NCI-H2196 treated with DMSO at 0.1 percent for 48 hours (cell line): ENCODE data around the gene SFT2D3.

Experiments
- DNase-seq: peaks from one replicate; lab custom pipeline; 2025; ENCODE audit not compliant: unreplicated experiment; lab: John Stamatoyannopoulos, UW

SFT2D3 gene

DNA sequence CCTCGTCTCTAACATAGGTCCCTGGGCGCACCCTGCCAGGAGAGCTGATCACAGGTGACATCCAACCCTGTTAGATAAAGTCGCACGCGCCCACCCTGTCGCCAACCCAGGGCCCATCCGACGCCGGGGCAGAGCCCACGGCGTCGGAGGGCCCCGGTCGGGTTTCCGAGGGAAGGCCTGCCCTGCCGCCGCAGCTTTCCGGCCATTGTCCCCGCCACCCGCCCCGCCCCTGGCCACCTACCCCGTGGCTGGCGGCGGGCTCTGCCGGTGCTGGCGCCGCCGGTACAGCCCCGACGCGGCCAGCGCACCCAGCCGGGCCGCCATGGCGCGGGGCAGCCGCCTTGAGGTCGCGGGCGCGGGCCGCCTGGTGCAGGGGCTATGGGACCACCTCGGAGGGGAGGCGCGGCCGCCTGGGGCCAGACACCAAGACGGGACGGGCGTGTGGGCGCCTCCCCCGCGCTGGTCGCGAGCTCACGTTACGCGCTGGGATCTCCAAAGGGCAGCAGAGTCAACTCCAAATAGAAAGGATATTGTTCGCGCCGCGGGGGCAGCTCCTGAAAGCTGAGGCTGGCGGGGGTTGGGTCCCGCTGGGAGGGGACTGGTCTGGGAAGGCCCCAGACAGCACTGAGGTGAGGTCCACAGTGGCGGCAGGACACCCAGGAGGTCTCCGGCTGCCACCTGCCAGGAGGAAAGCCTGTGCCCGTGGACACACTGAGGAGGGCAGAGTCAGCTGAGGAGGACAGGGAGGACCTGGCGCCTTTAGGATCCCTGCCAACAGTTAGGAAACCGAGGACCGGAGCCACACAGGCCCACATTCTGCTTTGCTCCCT is 37.0 kb upstream of the SFT2D3 start:
- DNase-seq = no peak

DNA sequence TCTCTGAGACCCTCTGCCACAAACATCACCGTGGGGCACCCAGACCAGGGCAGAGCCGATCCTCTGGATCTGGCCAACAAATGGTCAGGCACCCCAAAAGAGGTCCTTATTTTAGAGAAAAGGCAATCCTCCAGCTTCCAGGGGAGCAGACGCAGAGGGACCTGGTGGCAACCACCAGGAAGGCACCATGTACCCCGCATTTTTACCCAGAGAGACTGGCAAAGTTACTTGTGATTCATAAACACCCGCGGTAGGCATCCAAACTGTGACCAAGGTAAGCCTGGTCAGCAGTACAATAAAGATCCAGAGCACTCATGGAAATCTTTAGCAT is 36.4 kb upstream of the SFT2D3 start:
- DNase-seq = no peak

DNA sequence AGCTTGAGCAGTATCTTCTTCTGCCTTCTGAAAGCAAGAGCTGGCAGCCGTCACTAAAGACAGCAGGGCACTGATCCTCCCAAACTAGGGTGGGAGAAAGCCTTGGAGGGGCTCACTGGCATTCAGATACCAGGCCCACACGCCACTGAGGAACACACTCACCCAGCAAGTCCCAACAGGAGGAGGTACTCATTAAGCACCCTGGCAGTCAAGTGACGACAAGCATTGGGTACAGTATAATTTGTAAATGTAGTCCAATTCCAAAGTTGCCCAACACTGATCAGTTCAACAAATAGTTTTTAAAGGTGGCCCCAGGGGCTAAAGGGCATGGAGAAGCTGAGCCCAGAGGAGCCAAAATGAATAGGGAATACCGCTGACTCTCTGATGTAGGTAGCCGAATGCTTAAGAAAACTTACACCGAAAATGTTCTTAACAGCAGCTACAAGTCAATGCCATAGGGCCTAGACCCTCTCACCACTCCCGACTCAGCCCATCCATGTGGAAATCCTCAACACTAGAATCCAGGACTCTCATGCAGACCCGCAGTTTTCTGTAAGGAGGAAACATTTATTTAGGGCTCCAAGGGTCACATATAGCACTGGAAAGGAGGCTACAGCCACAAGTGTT is 35.9 kb upstream of the SFT2D3 start:
- no peak for DNase-seq

DNA sequence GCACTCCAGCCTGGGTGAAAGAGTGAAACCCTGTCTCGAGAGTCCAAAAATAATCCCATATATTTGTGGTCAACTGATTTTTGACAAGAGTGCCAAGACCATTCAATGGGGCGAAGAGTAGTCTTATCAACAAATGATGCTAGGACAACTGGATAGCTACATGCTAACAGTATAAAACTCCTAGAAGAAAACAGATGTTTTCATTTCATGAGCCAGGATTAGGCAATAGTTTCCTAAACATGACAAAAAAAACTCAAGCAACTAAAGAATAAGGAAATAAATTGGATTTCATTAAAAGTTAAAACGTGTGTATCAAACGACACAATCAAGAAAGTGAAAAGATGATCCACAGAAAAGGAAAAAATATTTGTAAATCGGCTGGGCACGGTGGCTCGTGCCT is 32.2 kb upstream of the SFT2D3 start:
- no peak for DNase-seq

DNA sequence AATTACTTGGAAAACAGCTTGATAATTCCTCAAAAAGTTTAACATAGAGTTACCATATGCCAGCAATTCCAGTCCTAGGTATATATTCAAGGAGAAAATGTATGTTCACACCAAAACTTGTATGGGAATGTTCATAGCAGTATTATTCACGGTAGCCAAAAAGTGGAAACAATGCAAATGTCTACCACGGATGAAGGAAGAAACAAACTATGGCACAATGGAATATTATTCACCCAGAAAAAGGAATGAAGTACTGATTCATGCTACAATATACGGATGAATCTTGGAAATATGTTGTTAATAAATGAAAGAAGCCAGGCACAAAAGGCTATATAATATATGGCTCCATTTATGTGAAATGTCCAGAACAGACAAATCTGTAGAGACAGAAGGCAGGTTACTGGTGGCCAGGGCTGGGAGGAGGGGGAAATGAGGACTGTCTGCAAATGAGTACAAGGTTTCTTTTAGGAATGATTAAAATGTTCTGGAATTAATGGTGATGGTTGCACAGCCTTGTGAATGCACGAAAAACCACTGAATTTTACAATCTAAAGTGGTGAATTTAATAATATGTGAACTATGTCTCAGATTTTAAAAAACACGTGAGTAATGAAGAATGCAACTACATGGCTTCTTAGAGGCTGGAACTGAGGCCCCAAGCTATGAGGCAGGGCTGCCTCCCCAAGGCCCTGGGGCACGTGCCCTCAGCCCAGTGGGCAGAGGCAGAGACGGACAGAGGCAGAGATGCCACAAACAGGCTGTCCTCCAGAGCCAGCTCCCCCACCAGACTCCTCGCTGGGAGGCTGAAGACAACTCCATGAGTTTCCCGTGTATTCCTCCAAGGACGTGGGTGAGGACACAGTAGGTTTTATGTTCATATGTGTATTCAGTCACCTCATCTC is 31.0 kb upstream of the SFT2D3 start:
- no peak for DNase-seq

DNA sequence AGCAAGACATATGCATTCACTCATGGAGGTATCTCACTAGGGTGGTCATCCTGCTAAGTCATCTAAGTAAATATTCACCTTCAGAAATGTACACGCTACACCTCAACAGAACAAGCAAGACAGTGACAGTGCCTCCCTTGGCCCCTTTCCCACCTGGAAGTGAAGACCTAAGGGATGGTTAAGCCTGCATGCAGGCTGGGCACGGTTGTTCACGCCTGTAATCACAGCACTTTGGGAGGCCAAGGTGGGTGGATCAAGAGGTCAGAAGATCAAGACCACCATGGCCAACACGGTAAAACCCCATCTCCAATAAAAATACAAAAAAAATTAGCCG is 30.4 kb upstream of the SFT2D3 start:
- DNase-seq = no peak

DNA sequence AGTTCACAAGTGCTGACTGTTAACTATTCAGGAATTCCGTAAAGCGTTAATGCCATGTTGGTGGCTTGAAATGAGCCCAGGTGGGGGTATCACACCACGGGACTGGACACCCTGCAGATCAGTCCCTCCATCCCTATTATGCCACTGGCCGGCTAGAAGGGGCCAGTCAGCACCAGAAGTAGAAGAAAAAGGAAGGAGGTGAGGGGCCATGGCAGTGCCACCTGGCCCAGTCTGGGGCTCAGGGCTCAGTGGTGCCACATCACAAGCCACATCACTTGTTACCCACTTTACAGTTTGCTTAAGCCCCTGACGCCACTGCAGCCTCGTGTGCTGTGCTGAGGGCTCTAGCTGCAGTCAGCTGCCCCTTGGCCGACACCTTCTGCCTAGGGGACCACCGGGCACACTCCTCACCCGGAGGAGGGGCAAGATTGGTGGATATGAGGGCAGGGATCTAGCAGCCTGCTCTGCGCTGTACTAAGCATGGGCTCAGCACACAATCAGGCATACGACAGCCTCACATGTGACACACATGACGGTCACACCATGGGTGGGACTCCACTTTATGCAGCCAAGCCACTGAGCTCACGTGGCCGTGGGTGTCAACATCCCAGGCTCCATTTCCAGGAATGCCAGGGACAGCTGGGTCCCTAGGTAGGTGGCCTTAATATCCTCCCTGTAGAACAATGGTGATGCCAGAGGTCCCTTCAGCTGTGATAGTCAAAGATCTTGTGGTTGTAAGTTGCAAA is 29.6 kb upstream of the SFT2D3 start:
- no peak for DNase-seq

DNA sequence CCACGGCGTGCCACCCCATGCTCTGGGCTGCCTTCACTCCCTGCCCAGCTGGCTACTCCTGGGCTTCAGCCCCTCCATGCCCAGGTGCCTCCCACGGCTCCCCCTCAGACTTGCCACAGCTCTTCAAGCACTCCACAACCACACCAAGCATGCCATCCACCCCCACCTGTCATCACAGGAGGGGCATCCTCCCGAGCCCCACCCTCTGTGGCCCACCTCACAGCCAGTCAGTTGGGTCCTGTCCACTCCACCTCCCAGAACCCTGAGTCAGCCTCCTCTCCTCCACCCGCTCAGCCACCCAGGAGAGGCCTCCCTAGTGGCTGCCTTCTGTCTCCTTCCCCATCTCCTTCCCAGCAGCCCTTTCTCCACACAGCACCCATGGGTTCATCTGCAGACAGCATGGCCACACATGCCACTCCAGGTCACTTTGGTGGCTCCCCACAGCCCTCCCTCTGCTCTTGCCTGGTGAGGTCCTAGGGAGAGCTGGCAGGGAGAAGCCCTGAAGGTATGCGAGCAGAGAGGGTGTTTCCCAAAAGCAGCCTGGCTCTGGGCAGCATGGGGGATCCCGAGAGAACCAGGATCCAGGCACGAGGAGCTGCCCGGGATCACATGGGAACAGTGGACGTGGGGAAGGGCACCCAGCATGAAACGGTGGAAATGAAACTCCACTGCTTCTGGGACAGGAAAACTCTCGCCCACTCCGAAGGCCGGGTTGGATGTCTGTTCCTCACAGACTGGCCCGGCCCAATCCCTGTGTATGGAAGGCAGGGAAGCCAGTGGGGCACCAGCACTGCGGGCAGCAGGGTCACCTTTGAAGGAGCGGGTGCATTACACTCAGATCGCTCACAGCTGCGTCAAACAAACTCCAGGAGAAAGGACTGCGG is 28.7 kb upstream of the SFT2D3 start:
- no peak for DNase-seq

DNA sequence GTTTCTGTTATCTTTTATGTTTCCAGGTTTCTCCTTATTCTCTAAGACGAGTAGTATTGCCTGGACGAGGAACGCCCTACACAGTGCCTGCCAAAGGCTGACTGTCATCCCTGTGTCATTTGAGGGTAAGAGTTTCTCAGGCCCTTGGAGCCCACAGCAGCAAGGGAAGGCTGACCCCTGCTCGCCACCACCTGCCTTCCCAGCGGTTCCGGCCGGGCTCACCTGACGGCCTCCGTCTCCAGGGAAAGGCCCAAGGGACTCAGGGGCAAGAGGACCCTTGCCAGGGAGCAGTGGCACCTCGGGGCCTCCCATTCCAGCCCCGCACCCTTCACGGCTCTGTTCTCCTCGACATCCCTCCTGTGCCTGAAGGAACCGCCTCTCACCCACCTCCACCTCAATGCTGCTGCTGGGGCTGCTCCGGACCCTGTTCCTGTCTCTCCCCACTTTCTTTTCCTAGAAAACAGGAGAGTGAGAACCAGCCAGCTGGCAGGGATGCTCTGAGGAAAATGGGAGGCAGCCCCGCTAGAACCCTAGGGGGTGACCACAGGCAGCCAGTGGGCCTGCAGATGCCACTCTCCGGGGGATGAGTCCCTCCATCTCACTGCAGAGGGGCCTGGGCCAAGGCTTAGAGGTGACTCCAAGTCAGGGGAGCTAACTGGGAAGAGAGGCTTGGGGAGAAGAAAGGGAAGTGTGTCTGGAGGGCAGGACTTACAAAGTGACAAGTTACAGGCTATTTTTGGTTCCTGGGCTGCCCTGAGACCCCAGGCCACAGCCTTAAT is 27.8 kb upstream of the SFT2D3 start:
- no peak for DNase-seq

DNA sequence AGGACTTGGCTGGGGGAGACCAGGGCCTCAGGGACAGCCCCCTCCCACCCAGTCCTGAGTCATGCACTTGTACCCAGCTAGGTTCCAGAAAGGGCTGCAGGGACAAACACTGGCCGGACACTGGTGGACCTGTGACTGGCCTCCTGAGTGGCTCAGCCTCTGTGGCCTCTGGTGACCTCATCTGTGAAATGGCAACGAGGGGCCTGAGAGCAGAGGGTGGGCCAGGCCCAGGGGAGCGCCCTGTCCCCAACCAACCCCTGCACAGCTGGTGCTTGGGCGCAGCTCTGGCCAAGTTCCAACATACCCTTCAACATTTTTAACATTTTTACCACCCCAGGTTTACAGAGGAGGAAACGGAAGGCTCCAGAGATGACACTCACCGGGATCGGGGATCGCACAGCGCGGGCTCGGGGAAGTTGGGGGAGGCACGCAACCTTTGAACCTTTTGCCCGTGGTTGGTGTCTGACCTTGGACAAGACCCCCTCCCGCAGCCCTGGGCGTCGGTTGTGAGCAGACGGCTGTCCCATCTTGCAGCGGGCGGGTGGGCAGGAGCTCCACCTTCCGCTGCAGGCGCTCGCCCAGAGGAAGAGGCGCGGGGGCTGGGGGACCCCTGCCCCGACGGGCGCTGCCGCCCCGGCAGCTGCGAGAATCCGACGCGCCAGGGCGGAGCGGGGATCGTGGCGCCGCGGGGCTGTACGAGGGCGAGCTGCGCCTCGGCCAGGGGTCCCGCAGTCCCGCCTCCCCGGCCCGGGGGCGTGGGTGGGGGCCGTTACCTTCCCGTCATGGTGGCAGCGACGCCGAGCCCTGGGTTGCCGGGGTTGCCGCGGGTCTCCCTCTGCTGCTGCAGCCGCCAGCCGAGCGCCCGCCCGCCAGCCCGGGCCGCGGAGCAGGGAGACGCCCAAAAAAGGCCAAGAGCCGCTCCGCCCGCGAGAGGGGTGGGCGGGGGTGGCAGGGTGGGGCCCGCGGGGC is 26.8 kb upstream of the SFT2D3 start:
- no peak for DNase-seq

DNA sequence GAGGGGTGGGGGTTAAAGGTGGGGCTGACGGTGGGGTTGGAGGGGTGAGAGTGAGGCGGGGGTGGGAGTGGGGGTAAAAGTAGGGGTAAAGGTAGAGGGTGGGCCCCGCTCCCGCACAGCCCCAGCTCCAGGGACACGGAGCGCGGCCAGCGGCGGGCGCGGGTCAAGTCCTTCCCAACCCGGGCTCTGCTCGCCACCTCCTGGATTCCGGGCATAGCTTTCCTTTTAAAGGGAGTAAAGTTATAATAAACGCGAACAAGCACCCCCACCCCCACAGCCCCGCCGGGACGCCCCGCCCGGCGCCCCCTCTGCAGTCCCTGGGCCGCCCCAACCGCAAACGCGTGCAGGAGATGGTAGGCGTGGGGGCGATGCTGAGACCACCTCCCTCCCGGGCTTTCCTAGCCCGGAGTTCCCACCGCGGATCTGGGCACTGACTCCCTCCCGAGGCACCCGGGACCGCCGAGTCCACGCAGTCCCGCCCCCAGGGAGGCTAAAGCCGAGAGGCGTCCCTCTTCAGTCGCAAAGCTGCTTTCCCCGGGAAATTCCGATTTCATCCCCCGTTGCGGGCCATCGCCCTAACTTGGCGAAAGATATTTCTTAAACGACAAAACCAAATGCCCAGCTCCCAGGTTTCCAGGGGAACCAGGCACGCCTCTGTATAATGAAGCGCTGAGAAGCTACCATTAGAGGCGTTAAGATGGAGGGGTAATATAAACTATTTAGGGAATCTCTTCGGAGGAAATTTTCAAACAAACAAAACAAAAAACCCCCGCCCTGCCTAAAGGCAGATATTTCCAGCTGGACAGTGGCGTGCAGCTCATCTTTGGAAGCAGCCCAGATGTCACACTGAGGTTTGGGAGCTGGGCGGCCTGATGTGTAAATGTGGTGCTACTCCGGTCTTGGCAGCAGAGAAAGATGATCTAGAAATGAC is 25.7 kb upstream of the SFT2D3 start, which contains the start of gene LIMS2:
Gene LIMS2 (minus strand): TSS at position 200 of the 931 bp plus-strand sequence. CDS start 506 bp downstream, outside the sequence.
- DNase-seq = no peak

DNA sequence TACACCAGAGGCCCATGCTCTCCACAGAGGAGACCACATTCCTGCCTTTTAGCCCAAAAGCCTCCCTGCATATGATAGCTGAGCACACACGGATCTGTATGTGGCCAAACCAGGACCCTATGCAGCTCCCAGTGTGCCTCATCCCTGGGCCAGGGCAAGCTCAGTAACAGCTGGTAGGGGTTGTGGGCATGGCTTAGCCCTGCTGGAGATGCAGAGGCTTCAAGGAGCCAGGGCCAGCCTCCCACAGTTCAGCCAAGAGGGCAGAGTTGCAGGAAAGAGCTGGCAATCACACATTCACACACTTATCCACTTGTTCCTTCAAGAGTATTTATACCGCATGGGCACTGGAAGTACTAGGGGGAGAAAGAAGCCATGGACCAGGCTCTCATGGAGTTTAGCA is 24.4 kb upstream of the SFT2D3 start:
- no peak for DNase-seq

DNA sequence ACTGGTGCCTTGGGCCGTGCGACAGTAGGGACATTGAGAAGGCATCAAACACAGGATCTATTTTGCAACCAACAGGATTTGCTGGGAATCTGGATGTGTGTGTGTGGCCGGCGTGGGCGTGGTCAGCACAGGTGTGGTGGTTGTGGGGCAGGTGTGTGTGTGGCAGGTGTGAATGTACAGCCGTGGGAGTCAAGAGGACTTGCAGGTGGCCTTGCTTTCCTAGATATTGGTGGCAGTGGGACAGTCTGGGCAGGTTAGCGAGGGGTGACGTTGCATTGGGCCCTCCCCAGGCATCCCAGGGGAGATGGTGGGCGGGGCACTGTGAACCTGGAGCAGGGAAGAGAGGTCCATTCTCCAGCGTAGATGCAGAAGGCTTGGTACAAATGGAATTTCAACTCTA is 22.8 kb upstream of the SFT2D3 start:
- no peak for DNase-seq

DNA sequence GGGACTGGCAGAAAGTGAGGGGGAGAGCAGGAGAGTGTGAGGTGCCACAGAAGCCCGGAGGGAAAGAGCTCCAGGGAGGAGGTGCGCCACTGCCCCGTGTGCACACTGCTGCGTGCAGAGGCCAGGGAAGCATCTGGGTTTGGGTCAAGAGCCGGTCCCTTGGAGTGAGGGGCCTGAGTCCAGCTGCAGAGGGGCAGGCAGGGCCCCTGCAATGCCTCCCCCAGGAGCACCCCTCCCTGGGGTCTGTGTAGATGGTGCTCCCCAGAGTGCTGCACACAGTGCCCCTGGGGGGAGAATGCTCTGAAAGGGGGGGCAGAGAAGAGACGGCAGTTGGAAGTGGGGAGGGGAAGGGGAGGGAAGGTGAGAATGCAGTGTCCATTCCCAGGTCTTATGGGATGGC is 22.3 kb upstream of the SFT2D3 start:
- DNase-seq = no peak

DNA sequence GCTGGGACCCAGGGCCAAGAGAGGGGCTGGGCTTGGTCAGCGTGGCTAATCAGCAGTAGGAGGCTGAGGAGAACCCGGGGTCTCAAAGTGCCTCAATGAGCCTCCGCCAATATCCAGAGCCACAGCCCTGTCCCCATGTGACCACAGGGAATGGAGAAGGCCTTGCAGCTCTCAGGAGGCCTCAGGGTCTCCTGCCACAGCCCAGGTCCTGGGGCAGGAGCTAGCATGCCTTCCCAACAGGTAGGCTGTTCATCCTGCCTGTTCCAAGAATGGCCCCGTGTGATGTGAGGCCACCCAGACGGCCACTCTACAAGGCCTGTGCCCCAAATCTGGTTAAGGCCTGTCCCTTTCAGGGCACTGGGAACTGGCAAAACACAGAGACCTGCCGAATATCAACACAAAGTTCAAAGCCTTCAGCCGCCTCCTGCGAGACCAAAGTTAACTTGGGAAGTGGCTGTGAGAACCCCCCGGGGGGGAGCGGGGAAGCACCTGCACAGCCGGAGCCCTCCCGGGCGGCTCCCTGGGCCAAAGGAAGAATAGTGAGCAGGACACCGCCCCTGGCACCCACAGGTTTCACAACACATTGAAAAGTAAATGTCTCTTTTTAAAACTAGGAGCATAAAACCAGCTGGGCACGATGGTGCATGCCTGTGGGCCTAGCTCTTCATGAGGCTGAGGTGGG is 21.5 kb upstream of the SFT2D3 start:
- no peak for DNase-seq

DNA sequence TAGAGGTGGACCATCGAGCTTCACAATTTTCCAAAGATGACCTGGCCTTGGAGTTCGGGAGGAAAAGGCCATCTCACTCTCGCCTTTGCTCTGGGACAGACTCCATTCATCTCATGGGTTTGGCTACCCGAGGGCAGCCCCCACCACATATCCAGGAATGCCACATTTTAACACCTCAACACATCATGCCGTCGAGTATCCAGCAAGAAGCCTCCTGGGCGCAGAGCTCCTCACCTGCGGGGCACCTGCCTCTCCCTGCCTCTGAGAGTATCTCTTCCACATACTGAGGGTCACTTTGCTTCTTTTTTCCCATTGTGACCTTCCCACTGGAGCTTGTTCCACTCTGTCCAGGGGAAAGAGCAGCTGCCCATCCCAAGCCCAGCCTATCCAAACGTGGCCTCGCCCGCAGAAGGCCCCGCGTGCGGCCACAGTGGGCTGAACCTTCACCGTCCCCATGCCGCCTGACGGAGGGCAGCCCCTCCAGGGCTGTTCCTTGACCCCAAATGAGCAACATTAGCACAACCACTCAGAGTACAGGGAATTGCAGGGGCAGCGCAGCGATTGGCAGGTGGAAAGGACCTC is 20.5 kb upstream of the SFT2D3 start:
- no peak for DNase-seq
